Measurements from ENCODE around the gene PPP4R2.

GRCh38 chr3:73098026-73098425 lies 101.4 kb downstream of the PPP4R2 start:
- TF ChIP-seq CTCF (conservative IDR thresholded peaks at IDR 0.05; ENCODE audit: low read depth, low read length) (no peak), USF2 (IDR thresholded peaks at IDR 0.05; ENCODE audit: low read depth, low read length) (no peak)
